GM12878 (cell line): ENCODE results near the gene PDE7B. TPM values are rescaled to one million over a fixed set of nuclear protein-coding genes. Genes with fewer than 3 reads are reported as not detected.
"Not testable (repeated sequence)": the region's sequence is repeated elsewhere in the genome, so short reads cannot be mapped to it uniquely, and the experiment has no call there.

Experiments
- ATAC-seq: fragments of 200-7000 bp; cut with Tn5 transposase; 3 replicates; pipeline ENCODE4 v1.9.1; 2020; ENCODE audit warnings: mild to moderate bottlenecking, moderate library complexity
- BruUV-seq: library from RNA; stranded (reverse); fragments of 400-500 nt; replicated peaks from 2 replicates; lab custom pipeline; 2021; lab: Mats Ljungman, UMichigan
- CTCF ChIA-PET: fragments of 300-600 bp; sonication (Branson Sonifier 250); formaldehyde crosslinking; extraction: SDS; loops from one replicate; lab custom pipeline; 2021; ENCODE audit warnings: inconsistent platforms; lab: Yijun Ruan, JAX
- POLR2A ChIA-PET: fragments of 350-600 bp; formaldehyde crosslinking; extraction: SDS; loops from one replicate; lab custom pipeline; 2021; ENCODE audit warnings: inconsistent platforms; lab: Charles Lee
- RAD21 ChIA-PET: fragments of 300-600 bp; sonication (Branson Sonifier 250); formaldehyde crosslinking; loops from one replicate; lab custom pipeline; 2023; ENCODE audit warnings: antibody characterized with exemption; ENCODE audit not compliant: unreplicated experiment; lab: Charles Lee
- SMC1A ChIA-PET: fragments of 300-600 bp; sonication (Branson Sonifier 250); formaldehyde crosslinking; loops from one replicate; lab custom pipeline; 2023; ENCODE audit not compliant: unreplicated experiment, uncharacterized antibody; lab: Charles Lee
- DNase-seq: peaks from one replicate; pipeline ENCODE4 v3.0.0-alpha.2; 2011; ENCODE audit warnings: low read depth, low spot score
- FAIRE-seq: peaks from 3 replicates; lab custom pipeline; 2011; peaks lifted over from hg19 to GRCh38; lab: Jason Lieb, UNC
- H2AFZ ChIP-seq: 2 replicates; pipeline ENCODE4 v1.6.0; 2011; ENCODE audit warnings: low read depth, low read length, control low read depth; ENCODE audit not compliant: control insufficient read depth
- H3K27ac ChIP-seq: 2 replicates; pipeline ENCODE4 v1.5.1; 2011; ENCODE audit warnings: control low read depth; ENCODE audit not compliant: control insufficient read depth, insufficient read depth
- H3K27me3 ChIP-seq, 2 experiments: replicated peaks in 1 of 2; 2 replicates each; pipeline versions ENCODE4 v1.6.0 to v1.6.1; 2011; ENCODE audit warnings: low read length in 1 of 2; ENCODE audit not compliant: control insufficient read depth in 2 of 2, insufficient read depth in 2 of 2
- H3K36me3 ChIP-seq, 2 experiments: 2 replicates each; pipeline ENCODE4 v1.5.1; 2011; ENCODE audit warnings: low read length in 1 of 2; ENCODE audit not compliant: control insufficient read depth in 2 of 2, insufficient read depth in 2 of 2
- H3K4me1 ChIP-seq: 2 replicates; pipeline ENCODE4 v1.6.1; 2011; ENCODE audit warnings: mild to moderate bottlenecking, low read length, moderate library complexity, mixed read lengths; ENCODE audit not compliant: control insufficient read depth, insufficient read depth
- H3K4me2 ChIP-seq: 2 replicates; pipeline ENCODE4 v1.6.0; 2011; ENCODE audit warnings: control low read depth; ENCODE audit not compliant: control insufficient read depth, insufficient read depth
- H3K4me3 ChIP-seq: fragments of 200-600 bp; sonication (generic); 2 replicates; pipeline ENCODE4 v1.5.1; 2016
- H3K79me2 ChIP-seq: 2 replicates; pipeline ENCODE4 v1.6.0; 2011; ENCODE audit warnings: low read length; ENCODE audit not compliant: control insufficient read depth, insufficient read depth
- H3K9ac ChIP-seq: 2 replicates; pipeline ENCODE4 v1.8.0; 2011; ENCODE audit warnings: low read length, control low read depth, mixed read lengths; ENCODE audit not compliant: control insufficient read depth, insufficient read depth
- H3K9me3 ChIP-seq: replicated peaks from 3 replicates; pipeline ENCODE4 v1.5.1; 2011; ENCODE audit warnings: mild to moderate bottlenecking, low read length; ENCODE audit not compliant: control insufficient read depth, insufficient read depth
- H4K20me1 ChIP-seq: 2 replicates; pipeline ENCODE4 v1.6.0; 2011; ENCODE audit not compliant: control insufficient read depth, insufficient read depth
- CEBPZ ChIP-seq: fragments of 150-350 bp; IDR thresholded peaks from 2 replicates; pipeline ENCODE4 v1.6.1; 2016; ENCODE audit warnings: low read depth, low read length
- ETV6 ChIP-seq, 2 experiments: fragments of 450-650 bp in 1 of 2; IDR thresholded peaks in 1 of 2; conservative IDR thresholded peaks in 1 of 2; 2 replicates each; pipeline ENCODE4 v1.6.1; 2014; ENCODE audit warnings: antibody characterized with exemption in 1 of 2, borderline replicate concordance in 1 of 2, low read depth in 1 of 2, mild to moderate bottlenecking in 1 of 2, moderate library complexity in 1 of 2
- IKZF2 ChIP-seq, 2 experiments: fragments of 450-650 bp; IDR thresholded peaks; 2 replicates each; pipeline ENCODE4 v1.6.1; 2017; ENCODE audit warnings: mild to moderate bottlenecking in 2 of 2, moderate library complexity in 2 of 2
- NFXL1 ChIP-seq: fragments of 450-650 bp; IDR thresholded peaks from 2 replicates; pipeline ENCODE4 v1.6.1; 2017; ENCODE audit warnings: antibody characterized with exemption, mild to moderate bottlenecking, borderline replicate concordance
- SRF ChIP-seq, 2 experiments: IDR thresholded peaks; 2 replicates each; pipeline ENCODE4 v1.6.1; 2011; ENCODE audit warnings: low read depth in 2 of 2, low read length in 2 of 2, mild to moderate bottlenecking in 1 of 2, moderate library complexity in 1 of 2
- TCF3 ChIP-seq: IDR thresholded peaks from 2 replicates; pipeline ENCODE4 v1.6.1; 2012; ENCODE audit warnings: low read depth, mild to moderate bottlenecking, low read length, borderline replicate concordance; ENCODE audit not compliant: insufficient read depth
- ZNF217 ChIP-seq: fragments of 450-650 bp; IDR thresholded peaks from 2 replicates; pipeline ENCODE4 v1.6.1; 2017; ENCODE audit warnings: antibody characterized with exemption, mild to moderate bottlenecking
- WGBS: methylation state at CpG from one replicate; pipeline ENCODE4 v1.1.6; 2016; ENCODE audit warnings: low lambda C conversion rate; ENCODE audit not compliant: insufficient replicate concordance, insufficient coverage; ENCODE audit errors: missing lambda C conversion rate; 5-methylcytosine and 5-hydroxymethylcytosine counted together
- in situ Hi-C: fragments of 300-500 bp; cut with MboI; formaldehyde crosslinking; loops from 9 replicates; pipeline ENCODE4 v1.14.3; 2018; ENCODE audit warnings: mixed read lengths
- intact Hi-C: fragments of 100-400 bp; cut with micrococcal nuclease; formaldehyde crosslinking; loops from one replicate; pipeline ENCODE4 v1.14.2; 2022; ENCODE audit not compliant: unreplicated experiment
- polyA plus RNA-seq, 11 experiments: library from polyadenylated mRNA; depleted of rRNA in 4 of 11; unstranded in 6 of 11; stranded (reverse) in 5 of 11; fragments of >200 nt; fragmentation: Nextera tagmentation in 4 of 11; fragmentation: Illumina TruSeq in 1 of 11; extraction: Ambion mirVana in 4 of 11; extraction: Trizol in 1 of 11; gene quantifications; 1 replicate in 1 of 11; 2 replicates in 10 of 11; pipeline versions ENCODE4 v1.2.1 to v1.2.3, GENCODE V29; 2011 to 2016; ENCODE audit warnings: inconsistent platforms in 2 of 11, missing spikeins in 2 of 11, low read depth in 1 of 11
- total RNA-seq, 4 experiments: library from RNA; depleted of rRNA in 3 of 4; stranded (reverse); fragments of >200 nt in 3 of 4; fragmentation: Illumina TruSeq in 1 of 4; extraction: Trizol in 1 of 4; gene quantifications; 2 replicates each; pipeline versions ENCODE4 v1.2.1 to v1.2.3, GENCODE V29; 2013 to 2021

The PDE7B gene
- total and polyA plus RNA-seq, 10 of the 15 experiments (the other 5 are each of a cell fraction or from before 2014, with no cell fraction given): not detected

GRCh38 chr6:136216503-136217401 is 365.3 kb downstream of the PDE7B start:
- no peak overlapping the region for H3K4me3 ChIP-seq
- H2AFZ ChIP-seq: no peak overlapping the region
- intact Hi-C loops: no loop called here
- RAD21 ChIA-PET: no interaction called here
- POLR2A ChIA-PET: no interaction called here
- H3K9ac ChIP-seq: no peak overlapping the region
- FAIRE-seq (no peak), ATAC-seq (no peak)
- BruUV-seq: no TSS peak
- no peaks in the 10 kb centered on the region for H3K4me1 ChIP-seq
- no peaks in the 10 kb centered on the region for H3K9me3 ChIP-seq
- SMC1A ChIA-PET: interaction anchor here (1.3 kb wide), 1 partner anchor 26 kb away, joined by 3 read pairs; no protein-coding TSS in a partner anchor
- no peaks in the 10 kb centered on the region for H4K20me1 ChIP-seq
- no peak for TF ChIP-seq ETV6 (conservative IDR thresholded peaks at IDR 0.05 in 1 of 2, IDR thresholded peaks at IDR 0.05 in 1 of 2; ENCODE audit: borderline replicate concordance in 1 of 2, low read depth in 1 of 2)
- TF ChIP-seq NFXL1: no peak
- TF ChIP-seq SRF (IDR thresholded peaks at IDR 0.05; ENCODE audit: low read depth in 2 of 2, low read length in 2 of 2): no peak
- TF ChIP-seq CEBPZ: no peak
- TF ChIP-seq IKZF2 (IDR thresholded peaks at IDR 0.05): no peak
- TF ChIP-seq ZNF217: no peak
- TF ChIP-seq TCF3: no peak
- TF ChIP-seq, all 136 proteins: peak for 0
- H3K27ac ChIP-seq: no peak overlapping the region
- 50% methylated on average over 10 of the region's 10 CpGs for WGBS
- in situ Hi-C loops: no loop called here
- CTCF ChIA-PET: interaction anchor here (2.7 kb wide), 1 partner anchor 10 kb away, joined by 10 read pairs; no protein-coding TSS in a partner anchor
- no peak for DNase-seq
- H3K36me3 ChIP-seq: no peaks in the 10 kb centered on the region
- H3K4me2 ChIP-seq: no peak overlapping the region
- H3K27me3 ChIP-seq: no peaks in the 10 kb centered on the region
- no peaks in the 10 kb centered on the region for H3K79me2 ChIP-seq

DNA sequence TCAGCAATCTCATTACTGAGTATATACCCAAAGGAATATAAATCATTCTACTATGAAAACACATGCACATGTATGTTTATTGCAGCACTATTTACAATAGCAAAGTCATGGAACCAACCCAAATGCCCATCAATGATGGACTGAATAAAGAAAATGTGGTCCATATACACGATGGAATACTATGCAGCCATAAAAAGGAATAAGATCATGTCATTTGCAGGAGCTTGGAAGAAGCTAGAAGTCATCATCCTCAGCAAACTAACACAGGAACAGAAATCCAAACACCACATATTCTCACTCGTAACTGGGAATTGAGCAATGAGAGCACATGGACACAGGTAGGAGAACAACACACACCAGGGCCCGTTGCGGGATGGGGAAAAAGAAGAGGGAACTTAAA is 373.5 kb downstream of the PDE7B start:
- H4K20me1 ChIP-seq, H3K4me3 ChIP-seq, H3K4me1 ChIP-seq, POLR2A ChIA-PET, H3K27me3 ChIP-seq, H3K36me3 ChIP-seq, H3K27ac ChIP-seq, H3K9me3 ChIP-seq, H3K79me2 ChIP-seq, DNase-seq, H3K9ac ChIP-seq, FAIRE-seq, BruUV-seq, H3K4me2 ChIP-seq, CTCF ChIA-PET, ATAC-seq, RAD21 ChIA-PET, H2AFZ ChIP-seq: not testable (repeated sequence)
- intact Hi-C loops: loop anchor here (5.0 kb wide), 2 partner anchors 183 to 688 kb away; no protein-coding TSS in a partner anchor
- SMC1A ChIA-PET: interaction anchor here (0.7 kb wide), 1 partner anchor 315 kb away, joined by 3 read pairs; no protein-coding TSS in a partner anchor
- WGBS: 58% methylated on average over 4 of the region's 4 CpGs
- in situ Hi-C loops: loop anchor here (5.0 to 10.0 kb wide), 3 partner anchors 550 to 773 kb away; no protein-coding TSS in a partner anchor
